Panc1 (cell line): ENCODE results near the gene SIRPA. TPM values are rescaled to one million over a fixed set of nuclear protein-coding genes. Genes with fewer than 3 reads are reported as not detected.

Experiments used
- ATAC-seq: fragments of 200-7000 bp; cut with Tn5 transposase; 2 replicates; pipeline ENCODE4 v1.9.1; 2020; ENCODE audit warnings: mild to moderate bottlenecking, moderate library complexity
- BruUV-seq: library from RNA; stranded (reverse); fragments of 400-500 nt; replicated peaks from 2 replicates; lab custom pipeline; 2021; lab: Mats Ljungman, UMichigan
- CTCF ChIA-PET: fragments of 300-600 bp; sonication (Branson Sonifier 250); formaldehyde crosslinking; loops from one replicate; lab custom pipeline; 2022; ENCODE audit warnings: antibody characterized with exemption; lab: Charles Lee
- POLR2A ChIA-PET: fragments of 300-600 bp; sonication (Branson Sonifier 250); formaldehyde crosslinking; loops from one replicate; lab custom pipeline; 2022; ENCODE audit warnings: antibody characterized with exemption; lab: Charles Lee
- DNase-seq: peaks from one replicate; pipeline ENCODE4 v3.0.0-alpha.2; 2010; ENCODE audit warnings: low read depth, low spot score
- H3K27ac ChIP-seq: 2 replicates; pipeline ENCODE4 v1.5.1; 2011; ENCODE audit warnings: mild to moderate bottlenecking, low read length, inconsistent platforms
- H3K27me3 ChIP-seq: fragments of 200-500 bp; sonication (Bioruptor generic); 2 replicates; pipeline ENCODE4 v1.6.0; 2014; ENCODE audit warnings: low read length, inconsistent platforms; ENCODE audit not compliant: control insufficient read depth, insufficient read depth
- H3K36me3 ChIP-seq: fragments of 200-500 bp; sonication (Bioruptor generic); 2 replicates; pipeline ENCODE4 v1.5.1; 2014; ENCODE audit warnings: inconsistent platforms, mild to moderate bottlenecking, low read length, moderate library complexity; ENCODE audit not compliant: control insufficient read depth, insufficient read depth
- H3K4me1 ChIP-seq: 2 replicates; pipeline ENCODE4 v1.5.1; 2011; ENCODE audit warnings: inconsistent platforms, mild to moderate bottlenecking, low read length, moderate library complexity; ENCODE audit not compliant: control insufficient read depth, insufficient read depth
- H3K4me3 ChIP-seq, 2 experiments: 2 replicates each; pipeline ENCODE4 v1.5.1; 2011 to 2012; ENCODE audit warnings: low read depth in 2 of 2, low read length in 2 of 2, mild to moderate bottlenecking in 2 of 2, inconsistent platforms in 1 of 2, moderate library complexity in 1 of 2
- H3K9me3 ChIP-seq: fragments of 200-500 bp; sonication (Bioruptor generic); 2 replicates; pipeline ENCODE4 v1.5.1; 2014; ENCODE audit warnings: low read depth, mild to moderate bottlenecking, inconsistent platforms, low read length, moderate library complexity; ENCODE audit not compliant: control insufficient read depth, insufficient read depth
- CTCF ChIP-seq: fragments of 450-650 bp; IDR thresholded peaks from 2 replicates; pipeline ENCODE4 v1.5.1; 2017; ENCODE audit warnings: mild to moderate bottlenecking
- POLR2AphosphoS5 ChIP-seq: IDR thresholded peaks from 2 replicates; pipeline ENCODE4 v1.6.1; 2012; ENCODE audit warnings: mild to moderate bottlenecking, low read depth, low read length, moderate library complexity
- REST ChIP-seq, 2 experiments: IDR thresholded peaks; 2 replicates each; pipeline ENCODE4 v1.6.1; 2011 to 2012; ENCODE audit warnings: low read depth in 2 of 2, control low read depth in 1 of 2, low read length in 1 of 2, mild to moderate bottlenecking in 1 of 2, moderate library complexity in 1 of 2; ENCODE audit not compliant: insufficient read depth in 1 of 2
- SIN3A ChIP-seq: IDR thresholded peaks from 2 replicates; pipeline ENCODE4 v1.6.1; 2012; ENCODE audit warnings: low read depth, mild to moderate bottlenecking, low read length, moderate library complexity, borderline replicate concordance; ENCODE audit not compliant: insufficient read depth
- TCF7L2 ChIP-seq: IDR thresholded peaks from 2 replicates; pipeline ENCODE4 v1.6.1; 2011; ENCODE audit warnings: mild to moderate bottlenecking, low read depth, low read length, inconsistent platforms
- in situ Hi-C: cut with HindIII; loops from 2 replicates; pipeline ENCODE4 v1.10.0; 2016; ENCODE audit warnings: low sequenced_read_pairs, low pct_unique_long_range_greater_than_20kb
- intact Hi-C: fragments of 100-400 bp; cut with micrococcal nuclease; formaldehyde crosslinking; loops from one replicate; pipeline ENCODE4 v1.10.0; 2022; ENCODE audit not compliant: unreplicated experiment
- total RNA-seq: library from RNA; stranded (reverse); gene quantifications from one replicate; pipeline ENCODE4 v1.2.1, GENCODE V29; 2021; ENCODE audit not compliant: unreplicated experiment

SIRPA gene
- total RNA-seq, 1 experiment from 2014 or later, result 2.4 TPM

- Histone ChIP-seq H3K27ac (no peak overlapping the region), H3K9me3 (no peaks in the 10 kb centered on the region), H3K27me3 (no peaks in the 10 kb centered on the region), H3K36me3 (no peaks in the 10 kb centered on the region), H3K4me1 (no peaks in the 10 kb centered on the region), H3K4me3 (no peak overlapping the region)
- ChIA-PET POLR2A (no interaction called here), CTCF (no interaction called here)
- DNase-seq (no peak), ATAC-seq (no peak)
- BruUV-seq, result no TSS peak
- in situ Hi-C loops, result no loop called here
- intact Hi-C loops, result no loop called here
- TF ChIP-seq REST (IDR thresholded peaks at IDR 0.05; ENCODE audit: insufficient read depth in 1 of 2, low read depth in 2 of 2, low read length in 1 of 2), result no peak
- no peak for TF ChIP-seq TCF7L2
- no peak for TF ChIP-seq CTCF
- TF ChIP-seq SIN3A, result no peak
- no peak for TF ChIP-seq POLR2AphosphoS5
Measured at GRCh38 chr20:1918491-1919165, 23.4 kb downstream of the SIRPA start.

GRCh38 chr20:1920252-1920651 is 25.0 kb downstream of the SIRPA start:
- no peak overlapping the region for H3K27ac ChIP-seq
- TF ChIP-seq POLR2AphosphoS5 (no peak), SIN3A (no peak), REST (IDR thresholded peaks at IDR 0.05; ENCODE audit: insufficient read depth in 1 of 2, low read depth in 2 of 2, low read length in 1 of 2) (no peak), TCF7L2 (no peak), CTCF (no peak)
- H3K27me3 ChIP-seq, result no peaks in the 10 kb centered on the region
- CTCF ChIA-PET, result no interaction called here
- no peaks in the 10 kb centered on the region for H3K36me3 ChIP-seq
- no peak for DNase-seq
- no peaks in the 10 kb centered on the region for H3K4me1 ChIP-seq
- intact Hi-C loops (no loop called here), in situ Hi-C loops (no loop called here)
- no peaks in the 10 kb centered on the region for H3K9me3 ChIP-seq
- no peak overlapping the region for H3K4me3 ChIP-seq
- no peak for ATAC-seq
- POLR2A ChIA-PET, result no interaction called here
- no TSS peak for BruUV-seq
